HG02943 (cell line): ENCODE measurements around the gene RSRC1.
"Not testable (repeated sequence)": the region's sequence is repeated elsewhere in the genome, so short reads cannot be mapped to it uniquely, and the experiment has no call there.

Experiments
- ATAC-seq: cut with Tn5 transposase; IDR thresholded peaks from one replicate; pipeline ENCODE4 v1.9.1; 2021; ENCODE audit warnings: mild to moderate bottlenecking, low read depth, moderate library complexity; ENCODE audit not compliant: unreplicated experiment

RSRC1 gene

DNA sequence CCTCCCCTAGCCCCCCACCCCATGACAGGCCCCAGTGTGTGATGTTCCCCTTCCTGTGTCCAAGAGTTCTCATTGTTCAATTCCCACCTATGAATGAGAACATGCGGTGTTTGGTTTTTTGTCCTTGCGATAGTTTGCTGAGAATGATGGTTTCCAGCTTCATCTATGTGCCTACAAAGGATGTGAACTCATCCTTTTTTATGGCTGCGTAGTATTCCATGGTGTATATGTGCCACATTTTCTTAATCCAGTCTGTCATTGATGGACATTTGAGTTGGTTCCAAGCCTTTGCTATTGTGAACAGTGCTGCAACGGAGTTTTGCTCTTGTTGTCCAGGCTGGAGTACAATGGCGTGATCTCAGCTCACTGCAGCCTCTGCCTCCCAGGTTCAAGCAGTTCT lies 12.8 kb downstream of the RSRC1 start:
- not testable (repeated sequence) for ATAC-seq

DNA sequence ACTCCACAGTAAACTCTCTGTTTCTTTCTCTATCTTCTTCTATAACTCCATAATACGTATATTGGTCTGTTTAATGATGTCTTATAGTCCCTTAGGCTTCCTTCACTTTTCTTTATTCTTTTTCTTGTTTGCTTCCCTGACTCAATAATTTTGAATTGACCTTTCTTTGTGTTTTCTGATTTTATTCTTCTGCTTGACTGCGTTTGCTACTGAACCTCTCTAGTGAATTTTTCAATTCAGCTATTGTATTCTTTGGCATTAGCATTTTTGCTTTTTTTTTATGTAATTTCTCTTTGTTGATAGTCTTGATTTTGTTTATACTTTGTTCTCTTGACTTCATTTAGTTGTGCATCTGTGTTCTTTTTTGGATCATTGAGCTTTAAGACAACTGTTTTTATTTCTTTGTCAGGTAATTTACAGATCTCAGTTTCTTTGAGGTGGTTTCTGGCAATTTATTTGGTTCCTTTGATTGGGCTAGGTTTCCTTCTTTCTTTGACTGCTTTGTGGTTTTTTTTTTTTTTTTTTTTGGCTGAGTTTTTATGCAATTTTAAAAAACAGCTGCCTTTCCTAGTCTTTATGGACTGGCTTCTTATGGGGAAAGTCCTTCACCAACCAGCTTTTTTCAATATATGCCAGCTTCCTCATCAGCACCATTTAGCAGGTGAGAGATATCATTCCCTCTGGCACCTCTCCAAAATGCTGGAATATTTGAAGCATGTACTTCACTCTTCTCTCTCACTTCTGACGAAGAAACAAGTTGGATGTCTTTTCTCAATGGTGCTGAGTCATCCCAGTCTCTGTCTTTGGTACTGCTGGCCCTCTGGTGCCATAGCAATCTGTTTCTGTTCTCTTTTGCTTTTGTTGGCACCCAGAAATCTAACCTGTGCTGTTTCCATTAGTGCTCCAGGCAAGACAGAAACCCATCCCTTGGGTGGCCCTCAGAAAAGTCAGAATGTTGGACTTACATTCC lies 17.6 kb downstream of the RSRC1 start:
- ATAC-seq: no peak

DNA sequence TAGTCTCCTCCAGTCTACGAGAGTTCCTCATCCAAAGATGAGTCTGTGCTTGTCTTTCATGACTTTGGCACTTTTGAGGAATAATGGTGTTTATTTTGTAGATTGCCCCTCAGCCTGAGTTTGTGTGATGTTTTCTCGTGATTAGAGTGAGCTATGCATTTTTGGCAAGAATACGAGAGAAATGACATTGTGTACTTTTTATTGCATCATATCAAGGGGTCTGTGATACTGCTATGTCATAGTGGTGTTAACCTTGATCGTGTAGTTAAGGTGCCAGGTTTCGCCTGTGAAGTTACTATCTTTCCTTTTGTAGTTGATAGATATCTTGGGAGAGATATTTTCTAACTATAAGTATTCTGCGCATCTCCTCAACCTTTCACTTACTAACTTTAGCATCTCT lies 18.9 kb downstream of the RSRC1 start:
- no peak for ATAC-seq

DNA sequence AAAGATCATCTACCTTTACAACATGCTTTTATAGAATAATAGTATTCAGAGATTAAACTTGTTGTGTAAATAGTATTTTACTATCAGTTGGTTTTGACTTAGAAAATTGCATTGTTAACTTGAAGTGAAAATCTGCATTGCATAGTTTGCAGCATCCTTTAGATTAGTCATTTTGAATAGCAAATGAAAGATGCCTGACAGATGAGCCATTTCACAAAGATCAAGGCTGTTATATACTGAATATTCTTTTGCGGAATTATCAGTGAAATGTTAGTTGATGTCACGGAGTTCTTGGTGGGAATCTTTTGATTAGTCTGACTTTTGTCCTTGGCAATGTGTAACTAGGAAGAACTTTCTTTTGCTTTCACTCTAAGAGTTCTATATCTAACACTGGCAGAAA lies 24.5 kb downstream of the RSRC1 start:
- ATAC-seq: no peak

DNA sequence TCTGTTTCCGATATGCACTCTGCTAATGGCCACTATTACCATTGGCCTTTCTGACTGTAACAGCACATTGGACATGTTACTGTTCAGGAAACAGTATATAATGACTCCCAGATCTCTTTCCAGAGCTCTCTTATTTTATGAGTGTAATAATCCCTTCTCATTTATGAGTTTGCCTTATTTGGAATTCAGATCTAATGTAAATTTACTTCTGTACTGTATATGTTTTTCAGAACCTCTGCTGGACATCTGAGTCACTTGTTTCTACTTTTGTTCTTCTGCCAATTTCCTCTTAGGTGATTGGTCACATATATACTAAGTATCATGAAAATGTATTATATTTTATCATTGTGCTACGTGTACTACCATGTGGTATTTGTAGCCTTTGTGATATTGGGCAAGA lies 30.5 kb downstream of the RSRC1 start:
- ATAC-seq: no peak

DNA sequence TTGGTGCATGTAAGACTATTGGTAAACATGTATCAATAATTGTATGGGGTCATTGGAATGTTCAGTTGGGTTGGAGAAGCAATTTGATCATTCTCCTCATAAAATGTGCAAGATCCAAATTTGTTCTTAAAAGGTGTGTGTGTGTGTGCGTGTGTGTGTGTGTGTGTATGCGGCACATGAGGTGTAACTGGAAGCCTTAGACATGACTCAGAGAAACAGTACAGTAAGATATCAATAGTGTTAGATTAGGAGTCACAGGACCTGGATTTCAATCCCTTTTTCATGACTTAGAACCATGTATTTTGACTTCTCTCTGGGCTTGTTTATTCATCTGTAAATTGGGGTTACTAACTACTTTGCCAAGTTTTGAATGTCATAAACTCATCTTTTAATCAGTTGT lies 38.3 kb downstream of the RSRC1 start:
- no peak for ATAC-seq

DNA sequence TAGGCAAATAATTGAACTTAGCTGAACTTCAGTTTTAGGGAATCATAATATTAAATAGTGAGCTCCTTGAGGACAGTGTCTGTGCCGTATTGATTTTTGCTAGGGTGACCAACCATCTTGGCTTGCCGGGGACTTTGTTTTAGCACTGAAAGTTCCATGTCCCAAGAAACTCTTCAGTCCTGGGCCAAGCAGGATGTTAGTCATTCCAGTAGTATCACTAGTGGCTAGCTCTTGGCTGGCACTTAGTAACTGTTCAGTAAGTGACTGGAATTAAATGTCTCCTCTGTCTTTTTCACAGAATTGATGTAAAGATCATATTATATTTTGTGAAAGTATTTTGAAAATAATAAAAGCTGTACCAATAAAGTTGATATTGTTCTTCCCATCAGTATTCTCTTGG lies 42.3 kb downstream of the RSRC1 start:
- ATAC-seq: no peak

DNA sequence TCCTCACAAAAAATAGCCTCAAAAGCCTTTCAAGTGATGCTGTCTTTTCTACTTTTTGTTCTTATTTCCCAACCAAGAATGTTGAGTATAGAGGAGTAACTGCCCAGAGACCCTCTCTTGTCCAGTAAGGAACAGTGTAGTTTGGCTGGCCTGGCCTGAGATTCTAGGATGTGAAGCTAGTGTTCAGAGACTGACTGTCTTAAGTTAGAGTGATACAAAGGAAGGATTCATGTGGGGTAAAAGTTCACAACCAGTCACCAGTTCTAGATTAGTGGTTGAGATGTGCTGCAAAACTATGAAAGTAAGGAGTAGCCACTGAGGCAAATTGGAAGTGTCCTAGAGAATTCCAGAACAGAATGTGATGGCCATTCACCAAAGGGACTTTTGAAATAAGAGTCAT lies 49.1 kb downstream of the RSRC1 start:
- no peak for ATAC-seq

DNA sequence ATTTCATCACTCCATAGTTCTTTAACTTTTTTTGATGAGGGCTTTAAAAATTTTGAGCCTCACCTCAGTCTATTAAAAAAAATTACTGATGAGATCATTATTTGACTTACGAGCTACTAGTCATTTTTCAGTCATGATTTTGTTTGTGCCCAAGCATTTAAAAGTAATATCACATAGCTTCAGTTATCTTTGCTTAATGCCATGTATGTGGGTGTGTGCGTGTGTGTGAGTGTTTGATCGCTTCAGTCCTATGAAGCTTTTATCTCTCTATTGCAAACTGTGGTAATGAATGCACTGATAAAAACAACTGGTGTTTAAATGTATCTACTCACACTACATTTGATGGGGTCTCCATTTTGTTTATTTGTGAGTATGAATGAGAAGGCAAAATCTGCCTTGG lies 49.8 kb downstream of the RSRC1 start:
- no peak for ATAC-seq

DNA sequence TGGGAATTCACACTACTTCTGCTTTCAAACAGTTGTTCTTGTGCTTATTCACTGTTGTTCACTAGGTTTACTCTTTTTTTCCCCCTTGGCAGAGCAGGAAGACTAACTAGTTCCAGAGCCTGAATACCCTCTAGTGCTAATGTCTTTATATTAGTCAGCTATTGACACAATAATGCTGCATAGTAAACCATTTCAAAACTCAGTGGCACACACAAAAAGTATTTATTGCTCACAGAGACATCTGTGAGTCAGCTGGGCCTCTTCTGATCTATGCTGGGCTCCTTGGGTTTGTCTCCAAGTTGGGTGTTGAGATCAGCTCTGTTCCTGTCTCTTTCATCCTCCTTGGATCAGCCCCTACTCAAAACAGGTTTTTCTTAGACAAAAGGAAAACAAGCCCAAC lies 51.1 kb downstream of the RSRC1 start:
- no peak for ATAC-seq

DNA sequence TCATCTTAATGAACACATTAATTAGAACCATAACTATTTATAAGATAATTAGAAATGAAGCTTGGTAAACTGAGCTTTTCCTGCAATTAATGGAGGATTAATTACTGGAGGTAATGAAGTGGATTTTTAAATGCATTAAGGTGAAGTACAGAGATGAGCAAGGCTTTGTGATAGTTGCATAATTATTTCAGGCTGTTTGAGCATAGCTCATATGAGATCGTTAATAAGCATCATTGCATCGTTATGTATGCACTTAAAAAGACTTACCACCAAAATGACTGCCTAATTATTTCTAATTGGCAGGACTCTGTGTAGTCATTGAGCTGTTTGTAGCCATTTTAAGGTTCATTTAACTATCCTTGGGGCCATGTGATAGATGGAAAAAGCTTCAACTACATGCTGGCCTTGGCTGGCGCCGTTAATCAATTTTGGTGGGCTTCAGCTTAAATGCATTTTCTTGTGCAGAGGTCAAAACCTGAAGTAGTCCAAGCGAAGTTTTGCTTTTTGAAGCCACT lies 55.3 kb downstream of the RSRC1 start:
- ATAC-seq: no peak

DNA sequence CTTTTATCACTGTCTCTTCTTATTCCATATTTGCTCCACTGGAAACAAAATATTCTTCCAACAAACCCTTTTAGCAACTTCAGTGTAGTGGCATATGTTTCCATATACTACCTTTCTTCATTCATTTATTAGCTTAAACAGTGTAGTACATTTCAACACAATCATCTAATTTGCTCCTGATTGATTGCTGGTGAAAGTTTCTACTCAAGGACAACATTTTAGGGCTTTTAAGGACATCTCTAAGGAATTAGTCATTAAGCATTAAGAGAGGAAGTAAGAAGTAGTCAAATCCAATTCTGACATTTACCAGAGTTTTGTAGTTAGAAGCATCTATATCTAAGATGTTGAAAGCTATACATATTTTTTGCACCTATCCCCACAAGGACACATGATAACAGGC lies 55.8 kb downstream of the RSRC1 start:
- ATAC-seq: no peak

DNA sequence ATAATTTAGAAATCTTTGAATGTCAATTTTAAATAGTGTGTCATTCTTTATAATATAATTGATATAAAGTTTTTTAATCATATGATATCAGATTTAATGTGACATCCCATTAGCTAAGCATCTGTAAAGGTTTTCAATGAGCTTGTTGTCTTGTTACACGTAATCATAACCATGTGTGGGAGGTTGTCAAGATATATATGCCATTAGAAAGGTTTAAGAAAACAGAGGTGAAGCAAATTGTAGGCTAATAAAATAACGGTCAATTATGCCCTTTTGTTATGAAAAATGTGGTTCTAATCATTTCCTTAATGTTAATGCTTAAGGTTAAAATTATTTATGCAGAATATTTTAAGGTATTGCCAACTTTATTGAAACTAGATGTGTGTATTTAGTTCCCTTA lies 56.3 kb downstream of the RSRC1 start:
- ATAC-seq: no peak

DNA sequence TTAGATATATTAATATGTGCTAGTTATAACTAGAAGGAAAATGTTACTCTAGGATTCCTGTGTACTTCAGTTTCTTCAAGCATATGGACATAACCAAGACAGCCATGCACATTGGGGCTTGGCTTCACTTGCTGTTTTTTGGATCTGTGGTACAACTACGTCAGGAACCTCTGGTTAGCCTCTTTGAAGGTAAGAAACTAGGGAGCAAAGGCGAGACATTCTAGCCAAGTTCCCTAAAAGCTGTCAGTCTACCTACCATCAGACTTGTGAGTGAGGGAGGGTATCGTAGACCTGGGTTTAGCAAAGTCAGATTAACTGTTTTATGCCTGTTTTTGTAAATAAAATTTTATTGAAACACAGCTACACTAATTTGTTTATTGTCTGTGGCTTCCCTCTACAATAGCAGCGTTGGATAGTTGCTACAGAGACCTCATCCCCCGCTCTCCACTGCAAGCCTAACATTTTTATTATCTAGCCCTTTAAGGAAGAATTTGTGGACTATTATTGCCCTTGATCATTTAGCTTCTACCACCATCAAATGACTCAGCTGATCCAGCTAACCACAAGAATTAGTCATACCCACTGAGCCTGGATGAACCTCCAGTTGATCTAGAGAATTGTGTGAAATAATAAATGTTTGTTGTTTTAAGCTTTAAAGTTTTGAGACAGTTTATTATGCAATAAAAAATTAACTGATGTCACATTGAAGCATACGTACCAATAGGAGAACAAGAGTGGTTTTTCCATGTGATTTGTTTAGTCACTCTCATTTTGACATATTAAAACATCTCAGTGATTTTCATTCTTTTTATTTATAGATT lies 58.1 kb downstream of the RSRC1 start:
- no peak for ATAC-seq

DNA sequence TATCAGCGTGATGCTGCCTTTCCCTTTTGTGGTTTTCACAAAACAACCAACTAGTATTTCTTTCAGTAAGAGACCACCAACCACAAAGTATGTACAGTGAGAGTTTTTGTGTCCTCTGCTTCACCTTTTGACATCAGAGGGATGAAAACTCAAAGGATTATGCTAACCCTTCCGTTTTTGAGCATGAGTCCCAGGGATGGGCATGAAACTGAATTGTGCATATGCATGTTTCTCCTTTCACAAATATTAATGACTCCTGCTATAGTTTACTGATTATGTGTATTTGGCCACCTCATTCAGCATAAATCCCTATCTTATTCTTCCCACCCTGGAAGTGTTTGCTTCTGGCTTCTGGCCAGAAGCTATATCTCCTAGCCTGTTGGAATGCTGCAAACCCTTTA lies 59.2 kb downstream of the RSRC1 start:
- no peak for ATAC-seq

DNA sequence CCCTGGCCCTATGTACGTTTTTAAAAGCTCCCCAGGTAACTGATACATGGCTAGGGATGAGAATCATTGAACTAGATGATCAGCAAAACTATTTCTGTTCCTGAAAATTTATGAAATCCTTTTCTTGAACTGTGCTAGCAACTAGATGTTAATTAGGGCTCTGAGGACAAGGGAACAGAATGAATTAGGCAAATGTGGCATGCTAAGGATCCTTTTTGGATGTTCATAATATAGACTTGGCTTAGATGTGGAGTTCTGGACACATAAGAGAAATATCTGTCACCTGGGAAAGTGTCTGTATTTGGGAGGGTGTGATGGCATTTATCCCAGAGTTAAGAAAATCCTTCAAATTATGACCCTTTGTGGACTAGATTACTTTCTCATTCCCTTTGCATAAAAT lies 71.2 kb downstream of the RSRC1 start:
- no peak for ATAC-seq

DNA sequence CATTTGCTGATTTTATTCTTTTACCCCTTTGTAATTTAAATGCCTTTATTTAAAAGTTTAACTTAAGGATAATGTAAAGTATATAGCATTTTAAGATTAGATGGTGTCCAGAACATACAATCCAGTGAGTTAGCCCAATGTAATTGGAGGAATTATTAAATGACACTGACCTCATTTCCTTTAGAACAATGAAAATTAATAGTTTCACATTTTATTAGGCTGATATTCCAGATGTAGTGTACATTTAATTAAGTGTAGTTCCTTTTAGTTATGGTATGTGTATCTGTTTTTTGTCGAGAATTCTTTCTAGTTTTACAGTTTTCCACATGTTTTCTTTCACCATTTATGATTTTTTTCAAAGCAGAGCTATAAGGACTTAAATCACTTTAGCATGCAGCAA lies 75.8 kb downstream of the RSRC1 start:
- ATAC-seq: no peak

DNA sequence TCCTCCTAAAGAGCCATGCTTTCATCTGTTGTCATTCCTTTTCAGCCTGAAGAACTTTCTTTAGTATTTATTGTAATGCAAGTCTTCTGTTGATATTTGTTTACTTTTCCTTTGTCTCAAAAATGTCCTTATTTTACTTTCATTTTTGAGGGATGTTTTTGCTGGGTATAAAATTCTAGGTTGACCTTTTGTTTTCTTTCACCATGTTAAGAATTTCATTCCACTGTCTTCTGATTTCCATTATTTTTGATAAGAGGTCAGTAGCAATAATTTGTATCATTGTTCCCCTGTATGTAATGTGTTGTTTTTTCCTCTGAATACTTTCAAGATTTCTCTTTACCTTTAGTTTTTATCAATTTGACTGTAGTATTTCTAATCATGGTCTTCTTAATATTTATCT lies 91.1 kb downstream of the RSRC1 start:
- ATAC-seq: no peak

DNA sequence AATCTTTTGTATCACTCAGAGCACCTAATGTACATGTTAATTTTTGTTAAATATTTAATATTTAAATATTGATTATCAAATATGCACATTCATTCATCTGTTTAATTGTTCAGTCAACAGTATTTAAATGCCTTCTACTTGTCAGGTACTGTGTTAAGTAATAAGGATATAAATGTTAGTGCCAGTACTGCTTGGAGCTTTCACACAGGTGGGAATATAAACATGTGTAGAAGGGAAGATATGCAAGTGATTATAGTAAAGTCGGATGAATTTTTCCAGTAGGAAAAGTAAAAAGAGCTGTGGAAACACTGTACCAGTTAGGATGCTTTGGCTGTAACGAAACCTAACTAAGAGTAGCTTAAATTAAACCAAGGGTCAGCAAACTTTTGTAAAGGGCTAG lies 95.4 kb downstream of the RSRC1 start:
- ATAC-seq: no peak

DNA sequence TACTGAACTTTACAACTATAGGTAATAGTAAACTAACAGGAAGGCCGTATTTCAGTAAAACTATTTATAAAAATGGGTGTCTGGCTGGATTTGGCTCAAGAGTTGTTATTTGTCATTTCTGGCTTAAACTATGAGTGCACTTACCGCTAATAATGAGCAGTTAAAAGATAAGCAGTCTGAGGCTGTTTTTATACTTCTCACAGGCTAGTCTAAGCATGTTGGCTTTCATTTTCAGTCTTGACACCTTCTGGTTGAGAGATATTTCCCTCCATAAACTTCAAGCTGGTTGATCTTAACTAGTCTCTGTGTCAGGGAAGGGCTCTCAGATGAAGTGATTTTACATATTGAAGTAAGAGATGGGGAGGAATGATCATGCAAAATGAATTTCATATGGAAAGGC lies 96.1 kb downstream of the RSRC1 start:
- no peak for ATAC-seq

DNA sequence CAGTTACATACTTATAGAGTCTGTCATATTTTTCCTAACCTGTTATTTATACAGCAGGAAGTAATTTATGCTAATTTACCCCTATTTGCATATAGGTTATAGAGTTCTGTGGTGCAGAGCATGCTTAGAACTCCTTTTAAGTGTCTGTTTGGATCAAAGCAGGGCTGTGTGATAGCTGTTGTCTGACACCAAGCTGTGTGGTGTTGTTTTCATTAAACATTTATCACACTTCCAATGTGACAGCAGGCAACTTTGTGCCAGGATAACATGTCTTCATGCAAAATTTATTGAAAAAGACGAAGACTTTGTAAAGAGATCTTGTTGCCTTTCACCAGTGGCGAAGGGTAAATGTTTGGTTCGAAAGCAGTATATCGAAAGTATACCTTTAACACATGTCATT lies 100.2 kb downstream of the RSRC1 start:
- ATAC-seq: no peak
